BE2C (cell line): ENCODE results near the gene UNC5A.

Source experiments
- DNase-seq: peaks from one replicate; pipeline ENCODE4 v3.0.0-alpha.2; 2020
- H3K27me3 ChIP-seq: fragments of 250-450 bp; sonication (Bioruptor Pico); 2 replicates; pipeline ENCODE4 v1.5.1; 2020; ENCODE audit warnings: mild to moderate bottlenecking
- H3K36me3 ChIP-seq: fragments of 250-450 bp; sonication (Bioruptor Pico); 2 replicates; pipeline ENCODE4 v1.5.1; 2020; ENCODE audit warnings: mild to moderate bottlenecking
- H3K4me1 ChIP-seq: fragments of 250-450 bp; sonication (Bioruptor Pico); 2 replicates; pipeline ENCODE4 v1.5.1; 2020
- H3K4me3 ChIP-seq: 2 replicates; pipeline ENCODE4 v1.5.1; 2011; ENCODE audit warnings: low read depth, low read length
- H3K9me3 ChIP-seq: fragments of 250-450 bp; sonication (Bioruptor Pico); 2 replicates; pipeline ENCODE4 v1.5.1; 2020
- CTCF ChIP-seq: IDR thresholded peaks from 2 replicates; pipeline ENCODE4 v1.5.1; 2012; ENCODE audit warnings: mild to moderate bottlenecking, low read depth, low read length

The UNC5A gene

GRCh38 chr5:176863041-176863764, 52.8 kb downstream of the UNC5A start:
- H3K4me1 ChIP-seq = peaks cover 15% of the 10 kb centered on the region
- H3K27me3 ChIP-seq = no peaks in the 10 kb centered on the region
- no peak overlapping the region for H3K4me3 ChIP-seq
- no peak for TF ChIP-seq CTCF
- no peaks in the 10 kb centered on the region for H3K36me3 ChIP-seq
- DNase-seq = no peak
- no peaks in the 10 kb centered on the region for H3K9me3 ChIP-seq

GRCh38 chr5:176863765-176864098, 53.4 kb downstream of the UNC5A start:
- no peak for TF ChIP-seq CTCF
- Histone ChIP-seq H3K9me3 (no peaks in the 10 kb centered on the region), H3K4me1 (peaks cover 15% of the 10 kb centered on the region), H3K36me3 (0 out of 2 replicates have a peak, but pooled peaks cover under 1% of the 10 kb centered on the region), H3K4me3 (no peak overlapping the region), H3K27me3 (no peaks in the 10 kb centered on the region)
- DNase-seq = no peak

GRCh38 chr5:176864755-176865154, 54.4 kb downstream of the UNC5A start:
- H3K9me3 ChIP-seq = no peaks in the 10 kb centered on the region
- peaks cover 15% of the 10 kb centered on the region for H3K4me1 ChIP-seq
- no peak overlapping the region for H3K4me3 ChIP-seq
- no peak for TF ChIP-seq CTCF
- H3K36me3 ChIP-seq = 0 out of 2 replicates have a peak, but pooled peaks cover 3% of the 10 kb centered on the region
- DNase-seq = no peak
- H3K27me3 ChIP-seq = no peaks in the 10 kb centered on the region

GRCh38 chr5:176865964-176866363, 55.6 kb downstream of the UNC5A start:
- H3K9me3 ChIP-seq = no peaks in the 10 kb centered on the region
- 0 out of 2 replicates have a peak, but pooled peaks cover 3% of the 10 kb centered on the region for H3K36me3 ChIP-seq
- DNase-seq = no peak
- H3K4me3 ChIP-seq = no peak overlapping the region
- no peak for TF ChIP-seq CTCF
- H3K4me1 ChIP-seq = peaks cover 15% of the 10 kb centered on the region
- no peaks in the 10 kb centered on the region for H3K27me3 ChIP-seq

- DNase-seq = peak; percentile 81
Measured at GRCh38 chr5:176866707-176867310, 56.5 kb downstream of the UNC5A start.

More at GRCh38 chr5:176866707-176867310, 56.5 kb downstream of the UNC5A start:
- Histone ChIP-seq H3K36me3 (0 out of 2 replicates have a peak, but pooled peaks cover 3% of the 10 kb centered on the region), H3K4me3 (peak overlapping the region; percentile 36), H3K4me1 (peaks cover 15% of the 10 kb centered on the region), H3K9me3 (no peaks in the 10 kb centered on the region), H3K27me3 (no peaks in the 10 kb centered on the region)
- TF ChIP-seq CTCF = no peak
